ENCODE results near the gene ME1. TPM values are rescaled to one million over a fixed set of nuclear protein-coding genes. Genes with fewer than 3 reads are reported as not detected.

The ME1 gene
- total and polyA plus RNA-seq, 2 of the 13 experiments (the other 11 are each of a cell fraction or from before 2014, with no cell fraction given), result not detected

GRCh38 chr6:83285917-83286316 lies 144.9 kb downstream of the ME1 start:
- no peak overlapping the region for H2AFZ ChIP-seq (ENCODE audit: low read length)
- no peaks in the 10 kb centered on the region; a peak in 1 of 5 replicates for H3K27me3 ChIP-seq (ENCODE audit: control insufficient read depth in 1 of 2, insufficient read depth in 2 of 2, low read length in 2 of 2)
- CTCF ChIA-PET (ENCODE audit: low intra/inter-chr PET ratio, low total read pairs), result no interaction called here
- no peak for TF ChIP-seq ZNF570 (CRISPR knock-in tag; IDR thresholded peaks at IDR 0.05; ENCODE audit: borderline replicate concordance)
- no peak for TF ChIP-seq ZSCAN25 (CRISPR knock-in tag; IDR thresholded peaks at IDR 0.05)
- no peak for TF ChIP-seq ATF7 (IDR thresholded peaks at IDR 0.05)
- no peak for TF ChIP-seq ATF7 (CRISPR knock-in tag; IDR thresholded peaks at IDR 0.05)
- no peak for TF ChIP-seq CBFB (CRISPR knock-in tag; IDR thresholded peaks at IDR 0.05)
- TF ChIP-seq IRF9 (CRISPR knock-in tag; IDR thresholded peaks at IDR 0.05; ENCODE audit: borderline replicate concordance), result no peak
- no peak for TF ChIP-seq CCDC6 (CRISPR knock-in tag; IDR thresholded peaks at IDR 0.05)
- no peak for TF ChIP-seq ZNF264 (CRISPR knock-in tag; IDR thresholded peaks at IDR 0.05)
- no peak for TF ChIP-seq ZNF430 (CRISPR knock-in tag; IDR thresholded peaks at IDR 0.05)
- TF ChIP-seq BRF2 (CRISPR knock-in tag; IDR thresholded peaks at IDR 0.05), result no peak
- TF ChIP-seq EED (CRISPR knock-in tag; IDR thresholded peaks at IDR 0.05), result no peak
- TF ChIP-seq HNRNPH1 (optimal IDR thresholded peaks at IDR 0.05; ENCODE audit: low read depth, low read length), result no peak
- H3K36me3 ChIP-seq (replicated peaks in 1 of 2; ENCODE audit: control insufficient read depth in 1 of 2, insufficient read depth in 2 of 2, low read length in 2 of 2), result no peaks in the 10 kb centered on the region
- in situ Hi-C loops (cut with HindIII; ENCODE audit: extremely low pct_ligation_motif_present, low pct_unique_long_range_greater_than_20kb) (no loop called here), intact Hi-C loops (cut with micrococcal nuclease; ENCODE audit: unreplicated experiment) (no loop called here)
- no peak for DNase-seq (ENCODE audit: low spot score)
- H3K4me2 ChIP-seq (ENCODE audit: low read depth, low read length), result no peak overlapping the region
- POLR2A ChIA-PET, result no interaction called here
- H3K9me3 ChIP-seq (ENCODE audit: low read length), result no peaks in the 10 kb centered on the region
- no peak for ATAC-seq
- no peaks in the 10 kb centered on the region for H4K20me1 ChIP-seq (ENCODE audit: insufficient read depth, low read length)
- no TSS peak for BruUV-seq (replicated peaks)
- no peak overlapping the region for H3K9ac ChIP-seq (ENCODE audit: insufficient read depth, low read depth, low read length)
- H3K27ac ChIP-seq (ENCODE audit: extremely low read length, insufficient read depth, low read length), result no peak overlapping the region
- 49% methylated on average over 4 of the region's 4 CpGs for WGBS (ENCODE audit: low lambda C conversion rate)
- H3K4me3 ChIP-seq (replicated peaks in 1 of 3; ENCODE audit: insufficient read depth in 1 of 3, low read depth in 2 of 3, low read length in 3 of 3), result no peak overlapping the region
- FAIRE-seq, result no peak
- H3K4me1 ChIP-seq (ENCODE audit: insufficient read depth, low read length), result no peaks in the 10 kb centered on the region
- H3K79me2 ChIP-seq (ENCODE audit: insufficient read depth, low read length), result no peaks in the 10 kb centered on the region
